Ovary (tissue), 3 donors: ENCODE results near the gene RSRC1.

Source experiments
- EP300 ChIP-seq: sonication (generic); formaldehyde crosslinking; IDR thresholded peaks from one replicate; pipeline ENCODE4 v1.6.1; 2017; ENCODE audit warnings: antibody characterized with exemption
- POLR2A ChIP-seq: fragments of 450-650 bp; IDR thresholded peaks from one replicate; pipeline ENCODE4 v1.6.1; 2017; ENCODE audit warnings: antibody characterized with exemption, mild to moderate bottlenecking, moderate library complexity
- TF ChIP-seq, protein P1 (sequence below), 3 donors: fragments of 450-650 bp in 2 of 3; fragments of 200-600 bp in 1 of 3; IDR thresholded peaks; one replicate each; pipeline versions ENCODE4 v1.5.1 to v1.8.0; 2016 to 2022; ENCODE audit warnings: antibody characterized with exemption in 3 of 3, mild to moderate bottlenecking in 1 of 3
- donor health status: DM: no; HTN: no; CAD: no.

DNA sequence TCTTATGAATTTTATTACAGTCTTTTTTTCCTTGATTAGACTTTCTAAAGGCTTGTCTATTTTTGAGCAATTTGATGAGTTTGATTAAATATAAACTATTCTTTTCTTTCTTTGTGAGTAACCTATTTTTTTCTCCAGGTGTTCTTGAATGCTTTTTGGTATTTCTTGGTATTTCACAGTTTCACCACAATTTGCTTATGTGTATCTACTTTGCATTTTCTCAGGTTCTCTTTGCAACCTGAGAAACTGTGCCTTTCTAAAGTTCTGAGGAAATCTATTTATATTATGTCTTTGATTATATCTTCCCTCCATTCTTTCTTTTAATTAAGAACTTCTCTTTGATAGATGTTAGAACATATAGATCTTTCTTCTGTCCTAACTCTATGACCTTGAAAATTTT is 344.0 kb downstream of the RSRC1 start:
- TF ChIP-seq, protein P1, sequence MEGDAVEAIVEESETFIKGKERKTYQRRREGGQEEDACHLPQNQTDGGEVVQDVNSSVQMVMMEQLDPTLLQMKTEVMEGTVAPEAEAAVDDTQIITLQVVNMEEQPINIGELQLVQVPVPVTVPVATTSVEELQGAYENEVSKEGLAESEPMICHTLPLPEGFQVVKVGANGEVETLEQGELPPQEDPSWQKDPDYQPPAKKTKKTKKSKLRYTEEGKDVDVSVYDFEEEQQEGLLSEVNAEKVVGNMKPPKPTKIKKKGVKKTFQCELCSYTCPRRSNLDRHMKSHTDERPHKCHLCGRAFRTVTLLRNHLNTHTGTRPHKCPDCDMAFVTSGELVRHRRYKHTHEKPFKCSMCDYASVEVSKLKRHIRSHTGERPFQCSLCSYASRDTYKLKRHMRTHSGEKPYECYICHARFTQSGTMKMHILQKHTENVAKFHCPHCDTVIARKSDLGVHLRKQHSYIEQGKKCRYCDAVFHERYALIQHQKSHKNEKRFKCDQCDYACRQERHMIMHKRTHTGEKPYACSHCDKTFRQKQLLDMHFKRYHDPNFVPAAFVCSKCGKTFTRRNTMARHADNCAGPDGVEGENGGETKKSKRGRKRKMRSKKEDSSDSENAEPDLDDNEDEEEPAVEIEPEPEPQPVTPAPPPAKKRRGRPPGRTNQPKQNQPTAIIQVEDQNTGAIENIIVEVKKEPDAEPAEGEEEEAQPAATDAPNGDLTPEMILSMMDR (IDR thresholded peaks at IDR 0.05) = no peak
- no peak for TF ChIP-seq EP300
- no peak for TF ChIP-seq POLR2A
